Left hindlimb (tissue), 1 donor: ENCODE data around the gene TMPRSS11F.

Experiments
- DNase-seq: peaks from one replicate; pipeline ENCODE4 v3.0.0-alpha.2; 2018

TMPRSS11F gene

GRCh38 chr4:68076194-68076593 is 53.5 kb downstream of the TMPRSS11F start:
- DNase-seq: no peak

DNA sequence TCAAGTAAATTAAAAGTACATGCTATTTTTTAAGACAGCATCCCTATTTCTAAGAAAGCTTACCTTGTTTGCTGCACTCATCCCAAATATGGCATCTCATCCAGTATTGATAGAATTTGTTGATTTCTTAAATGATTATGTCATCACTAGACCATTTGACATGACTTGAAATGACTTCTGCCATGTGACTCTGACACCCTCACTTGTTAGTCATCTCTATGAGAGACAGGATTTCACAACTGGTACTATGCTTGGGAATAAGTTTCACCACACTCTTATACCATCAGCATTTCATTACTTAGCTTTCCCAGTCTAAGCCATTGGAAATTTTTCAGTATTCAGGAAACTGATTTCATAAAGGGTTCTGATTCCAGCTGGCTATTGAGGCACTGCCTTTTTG is 55.3 kb downstream of the TMPRSS11F start:
- DNase-seq: no peak

GRCh38 chr4:68070302-68070701 is 59.4 kb downstream of the TMPRSS11F start:
- no peak for DNase-seq

DNA sequence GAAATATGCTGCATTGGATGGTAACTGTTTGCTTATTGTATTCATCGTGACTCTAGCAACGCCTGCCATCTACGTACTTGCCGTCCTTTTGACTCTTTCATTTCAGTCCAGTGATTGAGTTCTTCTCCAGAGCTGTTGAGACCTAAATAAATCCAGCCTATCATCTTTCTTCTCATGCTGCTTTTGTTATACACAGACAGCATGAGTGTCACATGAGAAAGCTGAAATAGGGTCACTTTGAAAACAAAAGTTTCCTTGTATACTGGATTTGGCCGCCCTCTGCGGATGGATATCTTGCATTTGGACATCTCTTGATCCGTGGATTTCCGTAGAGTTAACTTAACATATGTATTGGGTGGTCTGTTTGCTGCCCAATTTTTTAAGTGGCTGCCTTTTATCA is 67.2 kb downstream of the TMPRSS11F start:
- DNase-seq: no peak

GRCh38 chr4:68038272-68038671 is 91.4 kb downstream of the TMPRSS11F start:
- no peak for DNase-seq

DNA sequence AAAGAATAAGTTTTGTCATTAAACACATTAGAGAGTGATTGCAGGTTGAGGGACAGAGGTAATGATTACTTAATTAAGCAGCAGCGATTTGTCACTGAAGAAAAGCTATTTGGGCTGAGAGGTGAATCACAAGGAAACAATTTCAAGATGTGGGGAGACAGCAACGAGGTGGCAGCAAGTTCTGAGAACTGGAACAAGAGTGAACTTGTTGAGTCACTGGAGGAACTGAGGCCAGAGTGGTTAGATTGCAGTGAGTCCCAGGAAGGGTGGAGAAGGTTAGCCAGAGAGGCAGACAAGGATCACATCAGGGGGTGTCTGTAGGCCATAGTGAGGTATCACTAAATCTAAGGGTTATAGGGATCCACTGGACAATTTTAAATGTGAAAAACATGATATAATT is 108.5 kb downstream of the TMPRSS11F start:
- no peak for DNase-seq

DNA sequence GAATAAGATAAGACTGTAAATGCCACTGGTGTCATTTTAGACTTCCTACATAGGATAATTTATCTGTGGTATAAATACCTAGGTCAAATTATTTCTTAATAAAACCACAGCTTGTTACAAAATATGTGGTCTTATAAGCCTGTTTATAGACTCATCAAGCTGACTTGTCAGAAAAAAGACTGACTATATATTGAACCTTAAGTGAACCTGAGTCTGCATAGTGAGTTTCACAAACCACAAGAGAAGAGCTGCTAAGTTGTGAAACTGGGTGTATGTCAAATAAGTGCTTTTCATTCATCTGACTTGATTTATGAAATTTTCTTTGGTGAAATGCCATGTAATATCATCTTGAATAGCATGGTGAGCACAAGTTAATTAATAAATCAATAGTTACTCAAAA is 118.0 kb downstream of the TMPRSS11F start:
- DNase-seq: no peak
